Thyroid gland (tissue), 4 donors: Measurements from ENCODE around the gene ECPAS. TPM values are rescaled to one million over a fixed set of nuclear protein-coding genes. Genes with fewer than 3 reads are reported as not detected.
"Not testable (repeated sequence)": the region's sequence is repeated elsewhere in the genome, so short reads cannot be mapped to it uniquely, and the experiment has no call there.

ENCODE experiments used
- DNase-seq, 2 donors: peaks; one replicate each; pipeline ENCODE4 v3.0.0-alpha.2; 2019
- H3K27ac ChIP-seq, 3 donors: fragments of 200-600 bp; sonication (generic); 1 replicate in 2 of 3; 2 replicates in 1 of 3; pipeline ENCODE4 v1.5.1; 2016 to 2019; ENCODE audit warnings: mild to moderate bottlenecking in 1 of 3, moderate library complexity in 1 of 3
- H3K27me3 ChIP-seq: fragments of 200-600 bp; sonication (generic); one replicate; pipeline ENCODE4 v1.5.1; 2019
- H3K36me3 ChIP-seq, 2 donors: fragments of 200-600 bp; sonication (generic); one replicate each; pipeline ENCODE4 v1.5.1; 2016 to 2019
- H3K4me1 ChIP-seq, 2 donors: fragments of 200-600 bp; sonication (generic); one replicate each; pipeline ENCODE4 v1.5.1; 2017 to 2019
- H3K4me3 ChIP-seq, 3 donors: fragments of 200-600 bp; sonication (generic); replicated peaks in 1 of 3; 1 replicate in 2 of 3; 2 replicates in 1 of 3; pipeline ENCODE4 v1.5.1; 2016; ENCODE audit warnings: mild to moderate bottlenecking in 1 of 3
- H3K9me3 ChIP-seq: fragments of 200-600 bp; sonication (generic); one replicate; pipeline ENCODE4 v1.5.1; 2017
- CTCF ChIP-seq, 6 experiments: fragments of 200-600 bp in 3 of 6; fragments of 450-650 bp in 3 of 6; sonication (generic) in 3 of 6; IDR thresholded peaks; one replicate each; pipeline ENCODE4 v1.5.1; 2016 to 2019; ENCODE audit warnings: antibody characterized with exemption in 6 of 6, mild to moderate bottlenecking in 2 of 6, inconsistent platforms in 1 of 6, moderate library complexity in 1 of 6
- POLR2A ChIP-seq, 2 donors: fragments of 450-650 bp; IDR thresholded peaks; one replicate each; pipeline ENCODE4 v1.6.1; 2017; ENCODE audit warnings: antibody characterized with exemption in 2 of 2, mild to moderate bottlenecking in 2 of 2, moderate library complexity in 1 of 2
- WGBS, 2 donors: methylation state at CpG; one replicate each; pipeline ENCODE4 v1.1.5; 2017; 5-methylcytosine and 5-hydroxymethylcytosine counted together
- intact Hi-C: fragments of 100-400 bp; cut with DNase I; formaldehyde crosslinking; loops from one replicate; pipeline ENCODE4 v1.15.1; 2023
- total RNA-seq, 4 donors: library from RNA; depleted of rRNA; stranded (reverse); fragments of >200 nt; gene quantifications; one replicate each; pipeline ENCODE4 v1.2.3, GENCODE V29; 2016

The ECPAS gene
- total RNA-seq, 4 donors from 2014 or later = 78.1 to 128 (median 81.5) TPM

- Histone ChIP-seq H3K27ac (no peak overlapping the region), H3K27me3 (no peaks in the 10 kb centered on the region), H3K4me1 (peaks cover 20 to 38% of the 10 kb centered on the region in 2 donors), H3K4me3 (no peak overlapping the region), H3K9me3 (no peaks in the 10 kb centered on the region), H3K36me3 (no peaks in the 10 kb centered on the region)
- DNase-seq = no peak
- 93 to 96% methylated on average over 2 of the region's 2 CpGs for WGBS, 2 donors
- intact Hi-C loops = no loop called here
- TF ChIP-seq CTCF (IDR thresholded peaks at IDR 0.05) (no peak), POLR2A (IDR thresholded peaks at IDR 0.05) (no peak)
Measured at GRCh38 chr9:111455638-111456037, 28.5 kb downstream of the ECPAS start.

GRCh38 chr9:111454751-111455150, 29.4 kb downstream of the ECPAS start:
- Histone ChIP-seq H3K27ac (no peak overlapping the region), H3K27me3 (no peaks in the 10 kb centered on the region), H3K9me3 (no peaks in the 10 kb centered on the region), H3K36me3 (no peaks in the 10 kb centered on the region), H3K4me3 (no peak overlapping the region), H3K4me1 (peaks cover 20 to 38% of the 10 kb centered on the region in 2 donors)
- intact Hi-C loops = no loop called here
- no peak for TF ChIP-seq POLR2A (IDR thresholded peaks at IDR 0.05)
- TF ChIP-seq CTCF (IDR thresholded peaks at IDR 0.05) = no peak
- WGBS, 2 donors = 97 to 99% methylated on average over 5 of the region's 5 CpGs
- DNase-seq = no peak

GRCh38 chr9:111451570-111451969, 32.6 kb downstream of the ECPAS start:
- intact Hi-C loops = no loop called here
- Histone ChIP-seq H3K36me3 (no peaks in the 10 kb centered on the region), H3K9me3 (no peaks in the 10 kb centered on the region), H3K4me1 (peaks cover 8 to 23% of the 10 kb centered on the region in 2 donors), H3K4me3 (no peak overlapping the region), H3K27me3 (no peaks in the 10 kb centered on the region), H3K27ac (no peak overlapping the region)
- TF ChIP-seq POLR2A (IDR thresholded peaks at IDR 0.05) = no peak
- TF ChIP-seq CTCF (IDR thresholded peaks at IDR 0.05) = no peak
- DNase-seq = no peak
- 51 to 57% methylated on average over 1 of the region's 1 CpG for WGBS, 2 donors

- H3K4me1 ChIP-seq = peaks cover 3 to 13% of the 10 kb centered on the region in 2 donors
Measured at GRCh38 chr9:111450124-111450523, 34.1 kb downstream of the ECPAS start.

GRCh38 chr9:111449705-111450104, 34.5 kb downstream of the ECPAS start:
- Histone ChIP-seq H3K4me1 (peaks cover 3 to 13% of the 10 kb centered on the region in 2 donors), H3K9me3 (no peaks in the 10 kb centered on the region), H3K27me3 (no peaks in the 10 kb centered on the region), H3K4me3 (no peak overlapping the region), H3K36me3 (no peaks in the 10 kb centered on the region), H3K27ac (no peak overlapping the region)
- 92 to 97% methylated on average over 1 of the region's 1 CpG for WGBS, 2 donors
- intact Hi-C loops = no loop called here
- DNase-seq = no peak
- no peak for TF ChIP-seq POLR2A (IDR thresholded peaks at IDR 0.05)
- TF ChIP-seq CTCF (IDR thresholded peaks at IDR 0.05) = no peak

More at GRCh38 chr9:111450124-111450523, 34.1 kb downstream of the ECPAS start:
- H3K27me3 ChIP-seq = no peaks in the 10 kb centered on the region
- no peak overlapping the region for H3K4me3 ChIP-seq
- no peaks in the 10 kb centered on the region for H3K9me3 ChIP-seq
- TF ChIP-seq POLR2A (IDR thresholded peaks at IDR 0.05) = no peak
- no peak for TF ChIP-seq CTCF (IDR thresholded peaks at IDR 0.05)
- no peak for DNase-seq
- intact Hi-C loops = no loop called here
- H3K27ac ChIP-seq = no peak overlapping the region
- no peaks in the 10 kb centered on the region for H3K36me3 ChIP-seq
- WGBS, 2 donors = 80% methylated on average over 2 of the region's 2 CpGs

GRCh38 chr9:111445799-111446198, 38.4 kb downstream of the ECPAS start:
- H3K9me3 ChIP-seq, intact Hi-C loops, H3K27me3 ChIP-seq, H3K27ac ChIP-seq, DNase-seq, H3K4me1 ChIP-seq, H3K4me3 ChIP-seq, H3K36me3 ChIP-seq: not testable (repeated sequence)
- WGBS, 2 donors = 86 to 100% methylated on average over 1 of the region's 1 CpG
